Measurements from ENCODE around the gene ASB16. TPM values are rescaled to one million over a fixed set of nuclear protein-coding genes. Genes with fewer than 3 reads are reported as not detected.

The ASB16 gene
- total and polyA plus RNA-seq, 10 of the 15 experiments (the other 5 are each of a cell fraction or from before 2014, with no cell fraction given): 0.07 to 1.1 (median 0.44) TPM; not detected in 5

DNA sequence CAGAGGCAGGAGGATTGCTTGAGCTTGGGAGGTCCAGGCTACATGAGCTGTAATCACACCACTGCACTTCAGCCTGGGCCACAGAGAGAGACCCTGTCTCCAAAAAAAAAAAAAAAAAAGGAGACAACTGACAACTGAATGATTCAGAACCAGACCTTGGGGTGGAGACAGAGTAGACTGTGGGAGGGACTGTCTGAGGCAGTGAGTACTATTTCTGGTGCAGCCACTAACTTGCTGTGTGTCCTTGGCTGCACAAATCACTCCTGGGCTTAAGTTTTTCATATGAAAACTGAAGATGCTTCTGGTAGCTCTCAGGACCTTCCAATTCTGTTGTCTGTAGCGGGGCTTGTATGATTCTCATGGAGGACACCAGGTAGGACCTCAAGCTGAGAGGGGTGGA, 5.8 kb downstream of the ASB16 start (continued):
- TF ChIP-seq, protein P1, sequence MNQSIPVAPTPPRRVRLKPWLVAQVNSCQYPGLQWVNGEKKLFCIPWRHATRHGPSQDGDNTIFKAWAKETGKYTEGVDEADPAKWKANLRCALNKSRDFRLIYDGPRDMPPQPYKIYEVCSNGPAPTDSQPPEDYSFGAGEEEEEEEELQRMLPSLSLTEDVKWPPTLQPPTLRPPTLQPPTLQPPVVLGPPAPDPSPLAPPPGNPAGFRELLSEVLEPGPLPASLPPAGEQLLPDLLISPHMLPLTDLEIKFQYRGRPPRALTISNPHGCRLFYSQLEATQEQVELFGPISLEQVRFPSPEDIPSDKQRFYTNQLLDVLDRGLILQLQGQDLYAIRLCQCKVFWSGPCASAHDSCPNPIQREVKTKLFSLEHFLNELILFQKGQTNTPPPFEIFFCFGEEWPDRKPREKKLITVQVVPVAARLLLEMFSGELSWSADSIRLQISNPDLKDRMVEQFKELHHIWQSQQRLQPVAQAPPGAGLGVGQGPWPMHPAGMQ (IDR thresholded peaks at IDR 0.05; ENCODE audit: borderline replicate concordance): no peak
- TF ChIP-seq ZNF207 (IDR thresholded peaks at IDR 0.05; ENCODE audit: borderline replicate concordance) (no peak), IKZF2 (IDR thresholded peaks at IDR 0.05) (no peak)

DNA sequence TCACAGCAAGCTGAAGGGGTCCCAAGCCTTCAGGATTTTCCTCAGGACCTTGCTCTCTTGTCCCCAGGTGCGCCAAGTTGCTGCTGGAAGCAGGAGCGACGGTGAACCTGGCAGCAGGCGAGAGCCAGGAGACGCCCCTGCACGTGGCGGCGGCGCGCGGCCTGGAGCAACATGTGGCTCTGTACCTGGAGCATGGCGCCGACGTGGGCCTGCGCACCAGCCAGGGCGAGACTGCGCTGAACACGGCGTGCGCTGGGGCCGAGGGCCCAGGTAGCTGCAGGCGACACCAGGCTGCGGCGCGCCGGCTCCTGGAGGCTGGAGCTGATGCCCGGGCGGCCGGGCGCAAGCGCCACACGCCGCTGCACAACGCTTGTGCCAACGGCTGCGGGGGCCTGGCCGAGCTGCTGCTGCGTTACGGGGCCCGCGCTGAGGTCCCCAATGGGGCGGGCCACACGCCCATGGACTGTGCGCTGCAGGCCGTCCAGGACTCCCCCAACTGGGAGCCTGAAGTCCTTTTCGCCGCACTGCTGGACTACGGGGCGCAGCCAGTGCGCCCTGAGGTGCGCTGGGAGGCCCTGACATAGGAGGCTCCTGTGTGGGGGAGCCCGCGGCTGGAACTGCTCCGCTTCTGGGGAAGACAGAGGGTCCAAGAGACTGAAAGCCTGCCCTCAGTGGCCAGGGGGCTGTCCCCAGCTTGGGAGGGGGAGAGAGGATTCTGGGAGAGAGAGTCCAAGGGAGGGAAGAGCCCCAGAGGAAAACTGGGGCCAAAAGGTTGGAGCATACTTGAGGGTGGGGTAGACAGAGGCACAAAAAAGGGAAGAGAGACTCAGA, 6.4 kb downstream of the ASB16 start:
- Histone ChIP-seq H4K20me1 (ENCODE audit: control insufficient read depth, insufficient read depth) (no peaks in the 10 kb centered on the region), H3K9ac (ENCODE audit: control insufficient read depth, insufficient read depth, low read length) (no peak overlapping the region), H3K4me2 (ENCODE audit: control insufficient read depth, insufficient read depth) (no peak overlapping the region), H2AFZ (ENCODE audit: control insufficient read depth, low read depth, low read length) (no peak overlapping the region), H3K9me3 (replicated peaks; ENCODE audit: control insufficient read depth, insufficient read depth, low read length) (no peaks in the 10 kb centered on the region), H3K4me3 (no peak overlapping the region), H3K27ac (ENCODE audit: control insufficient read depth, insufficient read depth) (no peak overlapping the region), H3K4me1 (ENCODE audit: control insufficient read depth, insufficient read depth, low read length) (no peaks in the 10 kb centered on the region), H3K27me3 (replicated peaks in 1 of 2; ENCODE audit: control insufficient read depth in 2 of 2, insufficient read depth in 2 of 2, low read length in 1 of 2) (no peaks in the 10 kb centered on the region), H3K36me3 (ENCODE audit: control insufficient read depth in 2 of 2, insufficient read depth in 2 of 2, low read length in 1 of 2) (peaks cover 4 to 7% of the 10 kb centered on the region in 2 experiments), H3K79me2 (ENCODE audit: control insufficient read depth, insufficient read depth, low read length) (no peaks in the 10 kb centered on the region)
- in situ Hi-C loops (cut with MboI): no loop called here
- ChIA-PET RAD21 (ENCODE audit: unreplicated experiment) (interaction anchor here (0.5 kb wide), 1 partner anchor 171 kb away, joined by 3 read pairs; no protein-coding TSS in a partner anchor), POLR2A (no interaction called here), CTCF (interaction anchor here (0.9 to 1.3 kb wide), 2 partner anchors 27 to 33 kb away, joined by 3 read pairs; no protein-coding TSS in a partner anchor), SMC1A (ENCODE audit: uncharacterized antibody, unreplicated experiment) (no interaction called here)
- 98% methylated on average over 53 of the region's 54 CpGs for WGBS (ENCODE audit: insufficient coverage, insufficient replicate concordance, low lambda C conversion rate, missing lambda C conversion rate)
- ATAC-seq: no peak
- BruUV-seq (replicated peaks): no TSS peak
- no peak for FAIRE-seq
- intact Hi-C loops (cut with micrococcal nuclease; ENCODE audit: unreplicated experiment): no loop called here
- TF ChIP-seq ZNF217 (IDR thresholded peaks at IDR 0.05): no peak
- TF ChIP-seq ZNF274 (IDR thresholded peaks at IDR 0.05; ENCODE audit: insufficient read depth, insufficient read length): no peak
- TF ChIP-seq MEF2B (IDR thresholded peaks at IDR 0.05; ENCODE audit: partially characterized antibody, poor library complexity, severe bottlenecking): no peak
- no peak for TF ChIP-seq GATAD2B (conservative IDR thresholded peaks at IDR 0.05; ENCODE audit: low read depth)
- TF ChIP-seq TCF3 (IDR thresholded peaks at IDR 0.05; ENCODE audit: borderline replicate concordance, insufficient read depth, low read depth, low read length): no peak
- TF ChIP-seq TBL1XR1 (IDR thresholded peaks at IDR 0.05; ENCODE audit: low read depth, low read length): no peak
- TF ChIP-seq ATF7 (IDR thresholded peaks at IDR 0.05; ENCODE audit: low read depth): no peak
- no peak for DNase-seq (ENCODE audit: low read depth, low spot score)
